GM12872 (cell line): ENCODE data around the gene ANKRD39.

Experiments
- TF ChIP-seq, protein P1 (sequence below): IDR thresholded peaks from 3 replicates; pipeline ENCODE4 v1.5.1; 2011; ENCODE audit warnings: low read depth, mild to moderate bottlenecking, low read length, moderate library complexity; ENCODE audit not compliant: insufficient read depth

ANKRD39 gene

DNA sequence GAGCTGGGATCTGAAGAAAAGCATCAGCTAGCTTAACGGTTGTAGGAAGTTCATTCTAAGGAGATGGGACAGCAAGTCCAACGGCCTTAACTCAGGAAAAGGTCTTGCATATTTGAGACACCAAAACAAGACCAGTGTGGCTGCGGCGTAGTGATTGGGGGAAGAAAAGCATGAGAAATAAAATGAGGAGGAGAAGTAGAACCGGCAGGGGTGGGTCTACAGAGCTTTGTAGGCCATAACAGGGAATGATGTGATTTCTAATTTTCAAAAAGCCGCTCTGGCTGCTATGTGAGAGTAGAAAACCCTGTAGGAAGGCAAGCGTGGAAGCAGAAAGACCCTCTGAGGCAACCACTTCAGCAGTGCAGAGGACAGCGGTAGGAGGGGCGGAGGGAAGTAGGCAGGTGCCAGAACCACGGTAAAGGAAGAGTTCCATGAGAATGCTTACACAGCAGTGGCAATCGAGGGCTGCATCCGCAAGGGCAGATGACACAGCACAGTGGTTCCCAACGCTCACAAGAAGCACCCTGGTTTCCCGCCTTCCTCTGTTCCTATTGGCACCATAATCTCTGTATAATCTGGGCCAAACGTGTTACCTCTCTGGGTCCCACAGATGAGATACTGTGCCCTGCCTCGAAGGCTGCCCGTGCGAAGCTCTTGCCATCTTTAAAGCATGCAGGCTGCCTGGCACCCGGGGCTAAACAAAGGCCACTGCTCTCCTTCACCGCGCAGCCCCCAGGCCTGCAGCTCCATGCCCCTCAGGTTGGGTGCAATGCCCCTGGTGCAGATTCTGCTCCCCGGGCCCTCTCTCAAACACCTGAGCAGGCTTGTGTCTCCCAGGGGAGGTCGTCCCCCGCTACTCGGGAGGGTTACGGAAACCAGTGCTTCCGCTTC lies 795 bp downstream of the ANKRD39 start:
- TF ChIP-seq, protein P1, sequence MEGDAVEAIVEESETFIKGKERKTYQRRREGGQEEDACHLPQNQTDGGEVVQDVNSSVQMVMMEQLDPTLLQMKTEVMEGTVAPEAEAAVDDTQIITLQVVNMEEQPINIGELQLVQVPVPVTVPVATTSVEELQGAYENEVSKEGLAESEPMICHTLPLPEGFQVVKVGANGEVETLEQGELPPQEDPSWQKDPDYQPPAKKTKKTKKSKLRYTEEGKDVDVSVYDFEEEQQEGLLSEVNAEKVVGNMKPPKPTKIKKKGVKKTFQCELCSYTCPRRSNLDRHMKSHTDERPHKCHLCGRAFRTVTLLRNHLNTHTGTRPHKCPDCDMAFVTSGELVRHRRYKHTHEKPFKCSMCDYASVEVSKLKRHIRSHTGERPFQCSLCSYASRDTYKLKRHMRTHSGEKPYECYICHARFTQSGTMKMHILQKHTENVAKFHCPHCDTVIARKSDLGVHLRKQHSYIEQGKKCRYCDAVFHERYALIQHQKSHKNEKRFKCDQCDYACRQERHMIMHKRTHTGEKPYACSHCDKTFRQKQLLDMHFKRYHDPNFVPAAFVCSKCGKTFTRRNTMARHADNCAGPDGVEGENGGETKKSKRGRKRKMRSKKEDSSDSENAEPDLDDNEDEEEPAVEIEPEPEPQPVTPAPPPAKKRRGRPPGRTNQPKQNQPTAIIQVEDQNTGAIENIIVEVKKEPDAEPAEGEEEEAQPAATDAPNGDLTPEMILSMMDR, result no peak

DNA sequence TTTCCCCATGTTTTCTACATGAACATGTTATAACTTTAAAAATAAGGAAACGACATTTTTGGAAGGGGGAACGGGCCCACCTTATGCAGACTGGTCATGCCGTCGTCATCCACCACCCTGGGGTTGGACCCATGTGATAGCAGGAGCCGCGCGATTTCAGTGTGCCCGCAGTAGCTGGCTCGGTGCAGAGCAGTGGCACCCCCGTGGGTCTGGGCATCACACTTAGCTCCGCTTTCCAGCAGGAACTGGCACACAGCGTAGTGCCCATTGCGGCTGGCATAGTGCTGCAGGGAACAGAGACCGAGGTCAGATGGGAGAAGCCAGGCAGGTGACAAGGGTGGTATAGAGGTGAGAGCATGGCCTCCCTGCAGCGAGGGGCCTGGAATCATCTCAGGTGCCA lies 4.5 kb downstream of the ANKRD39 start:
- TF ChIP-seq, protein P1, result no peak

- TF ChIP-seq, protein P1, result no peak
These were observed 5.1 kb downstream of the ANKRD39 start for GRCh38 chr2:96852667-96853066.

GRCh38 chr2:96848264-96848663 lies 9.6 kb downstream of the ANKRD39 start:
- TF ChIP-seq, protein P1, result no peak

- TF ChIP-seq, protein P1, result no peak
These were observed 10.2 kb downstream of the ANKRD39 start for GRCh38 chr2:96847586-96847985.

GRCh38 chr2:96846825-96847224 lies 11.0 kb downstream of the ANKRD39 start:
- TF ChIP-seq, protein P1, result no peak

- TF ChIP-seq, protein P1, result no peak
These were observed 13.4 kb downstream of the ANKRD39 start for GRCh38 chr2:96844405-96844808.
